ENCODE measurements around the gene NFIA.
A peak's percentile ranks its signal among the peaks of the same experiment; 100 is the strongest.

The NFIA gene

DNA sequence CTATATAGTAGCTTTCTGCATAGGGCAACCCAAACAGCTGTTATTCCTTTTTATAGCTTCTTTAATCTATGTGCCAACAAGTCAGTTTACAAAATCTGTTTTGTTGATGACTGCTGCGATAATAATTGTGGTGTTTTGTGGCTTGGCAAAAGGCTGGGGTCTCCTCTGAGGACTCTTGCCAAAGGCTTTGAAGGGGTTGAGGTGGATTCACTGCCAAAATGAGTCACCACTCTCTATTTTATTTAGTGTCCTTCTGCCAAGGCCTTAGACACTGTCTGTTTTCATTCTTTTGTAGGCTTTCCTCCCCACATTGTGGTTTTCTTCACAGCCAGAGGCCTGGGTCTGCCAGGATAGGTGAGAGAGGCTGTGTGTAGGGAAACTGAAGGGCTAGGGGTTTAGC lies 161.8 kb downstream of the NFIA start:
- H3K4me3 ChIP-seq (ENCODE audit: low read depth, low read length) = no peak overlapping the region
- peak overlapping the region; percentile 13; the same call in 1 of the 2 replicates for H3K27ac ChIP-seq (ENCODE audit: extremely low read depth, low read depth, low read length)
- POLR2A ChIA-PET = no interaction called here
- H3K9me3 ChIP-seq (ENCODE audit: control insufficient read depth, insufficient read depth, low read depth, low read length) = no peaks in the 10 kb centered on the region
- CTCF ChIA-PET = interaction anchor here (0.8 kb wide), 1 partner anchor 11 kb away, joined by 3 read pairs; no protein-coding TSS in a partner anchor
- no peaks in the 10 kb centered on the region for H3K36me3 ChIP-seq (ENCODE audit: control insufficient read depth in 2 of 2, insufficient read depth in 1 of 2, low read length in 2 of 2)
- H3K4me1 ChIP-seq (ENCODE audit: control insufficient read depth, insufficient read depth, low read length) = peaks cover 23% of the 10 kb centered on the region
- TF ChIP-seq, protein P1, sequence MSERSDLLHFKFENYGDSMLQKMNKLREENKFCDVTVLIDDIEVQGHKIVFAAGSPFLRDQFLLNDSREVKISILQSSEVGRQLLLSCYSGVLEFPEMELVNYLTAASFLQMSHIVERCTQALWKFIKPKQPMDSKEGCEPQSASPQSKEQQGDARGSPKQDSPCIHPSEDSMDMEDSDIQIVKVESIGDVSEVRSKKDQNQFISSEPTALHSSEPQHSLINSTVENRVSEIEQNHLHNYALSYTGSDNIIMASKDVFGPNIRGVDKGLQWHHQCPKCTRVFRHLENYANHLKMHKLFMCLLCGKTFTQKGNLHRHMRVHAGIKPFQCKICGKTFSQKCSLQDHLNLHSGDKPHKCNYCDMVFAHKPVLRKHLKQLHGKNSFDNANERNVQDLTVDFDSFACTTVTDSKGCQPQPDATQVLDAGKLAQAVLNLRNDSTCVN (tag by site-specific recombination; optimal IDR thresholded peaks at IDR 0.05) = no peak
- TF ChIP-seq ZNF777 (tag by site-specific recombination; IDR thresholded peaks at IDR 0.05; ENCODE audit: borderline replicate concordance) (no peak), ZNF792 (tag by site-specific recombination; IDR thresholded peaks at IDR 0.05) (no peak), ZNF169 (tag by site-specific recombination; IDR thresholded peaks at IDR 0.05) (no peak), ZNF140 (tag by site-specific recombination; IDR thresholded peaks at IDR 0.05) (no peak), ZIC2 (tag by site-specific recombination; IDR thresholded peaks at IDR 0.05) (0 out of 2 replicates have a peak, but pooled peaks have one; percentile 39), ZNF221 (tag by site-specific recombination; IDR thresholded peaks at IDR 0.05; ENCODE audit: borderline replicate concordance) (no peak), ZNF112 (tag by site-specific recombination; IDR thresholded peaks at IDR 0.05) (no peak), ZNF610 (tag by site-specific recombination; IDR thresholded peaks at IDR 0.05; ENCODE audit: borderline replicate concordance) (no peak), ZNF830 (tag by site-specific recombination; IDR thresholded peaks at IDR 0.05; ENCODE audit: low read depth) (no peak), ZNF146 (tag by site-specific recombination; IDR thresholded peaks at IDR 0.05) (no peak), BCL11A (tag by site-specific recombination; IDR thresholded peaks at IDR 0.05; ENCODE audit: low read depth) (no peak), MYNN (tag by site-specific recombination; IDR thresholded peaks at IDR 0.05; ENCODE audit: borderline replicate concordance) (no peak), ZNF660 (tag by site-specific recombination; IDR thresholded peaks at IDR 0.05) (peak; percentile 72), KLF16 (tag by site-specific recombination; IDR thresholded peaks at IDR 0.05) (no peak), SCRT2 (tag by site-specific recombination; IDR thresholded peaks at IDR 0.05) (peak; percentile 50; the same call in 1 of the 2 replicates), ZNF514 (tag by site-specific recombination; IDR thresholded peaks at IDR 0.05) (no peak), ZXDB (tag by site-specific recombination; IDR thresholded peaks at IDR 0.05) (peak; percentile 47; the same call in 1 of the 2 replicates), ZNF391 (tag by site-specific recombination; IDR thresholded peaks at IDR 0.05; ENCODE audit: borderline replicate concordance, low read depth) (no peak), ZNF175 (tag by site-specific recombination; IDR thresholded peaks at IDR 0.05) (no peak), RBAK (tag by site-specific recombination; IDR thresholded peaks at IDR 0.05) (no peak)
- TF ChIP-seq, protein P2, sequence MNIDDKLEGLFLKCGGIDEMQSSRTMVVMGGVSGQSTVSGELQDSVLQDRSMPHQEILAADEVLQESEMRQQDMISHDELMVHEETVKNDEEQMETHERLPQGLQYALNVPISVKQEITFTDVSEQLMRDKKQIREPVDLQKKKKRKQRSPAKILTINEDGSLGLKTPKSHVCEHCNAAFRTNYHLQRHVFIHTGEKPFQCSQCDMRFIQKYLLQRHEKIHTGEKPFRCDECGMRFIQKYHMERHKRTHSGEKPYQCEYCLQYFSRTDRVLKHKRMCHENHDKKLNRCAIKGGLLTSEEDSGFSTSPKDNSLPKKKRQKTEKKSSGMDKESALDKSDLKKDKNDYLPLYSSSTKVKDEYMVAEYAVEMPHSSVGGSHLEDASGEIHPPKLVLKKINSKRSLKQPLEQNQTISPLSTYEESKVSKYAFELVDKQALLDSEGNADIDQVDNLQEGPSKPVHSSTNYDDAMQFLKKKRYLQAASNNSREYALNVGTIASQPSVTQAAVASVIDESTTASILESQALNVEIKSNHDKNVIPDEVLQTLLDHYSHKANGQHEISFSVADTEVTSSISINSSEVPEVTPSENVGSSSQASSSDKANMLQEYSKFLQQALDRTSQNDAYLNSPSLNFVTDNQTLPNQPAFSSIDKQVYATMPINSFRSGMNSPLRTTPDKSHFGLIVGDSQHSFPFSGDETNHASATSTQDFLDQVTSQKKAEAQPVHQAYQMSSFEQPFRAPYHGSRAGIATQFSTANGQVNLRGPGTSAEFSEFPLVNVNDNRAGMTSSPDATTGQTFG (tag by site-specific recombination; IDR thresholded peaks at IDR 0.05; ENCODE audit: borderline replicate concordance) = no peak
- TF ChIP-seq, protein P3, sequence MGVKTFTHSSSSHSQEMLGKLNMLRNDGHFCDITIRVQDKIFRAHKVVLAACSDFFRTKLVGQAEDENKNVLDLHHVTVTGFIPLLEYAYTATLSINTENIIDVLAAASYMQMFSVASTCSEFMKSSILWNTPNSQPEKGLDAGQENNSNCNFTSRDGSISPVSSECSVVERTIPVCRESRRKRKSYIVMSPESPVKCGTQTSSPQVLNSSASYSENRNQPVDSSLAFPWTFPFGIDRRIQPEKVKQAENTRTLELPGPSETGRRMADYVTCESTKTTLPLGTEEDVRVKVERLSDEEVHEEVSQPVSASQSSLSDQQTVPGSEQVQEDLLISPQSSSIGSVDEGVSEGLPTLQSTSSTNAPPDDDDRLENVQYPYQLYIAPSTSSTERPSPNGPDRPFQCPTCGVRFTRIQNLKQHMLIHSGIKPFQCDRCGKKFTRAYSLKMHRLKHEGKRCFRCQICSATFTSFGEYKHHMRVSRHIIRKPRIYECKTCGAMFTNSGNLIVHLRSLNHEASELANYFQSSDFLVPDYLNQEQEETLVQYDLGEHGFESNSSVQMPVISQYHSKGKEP (tag by site-specific recombination; IDR thresholded peaks at IDR 0.05) = no peak
- TF ChIP-seq, protein P4, sequence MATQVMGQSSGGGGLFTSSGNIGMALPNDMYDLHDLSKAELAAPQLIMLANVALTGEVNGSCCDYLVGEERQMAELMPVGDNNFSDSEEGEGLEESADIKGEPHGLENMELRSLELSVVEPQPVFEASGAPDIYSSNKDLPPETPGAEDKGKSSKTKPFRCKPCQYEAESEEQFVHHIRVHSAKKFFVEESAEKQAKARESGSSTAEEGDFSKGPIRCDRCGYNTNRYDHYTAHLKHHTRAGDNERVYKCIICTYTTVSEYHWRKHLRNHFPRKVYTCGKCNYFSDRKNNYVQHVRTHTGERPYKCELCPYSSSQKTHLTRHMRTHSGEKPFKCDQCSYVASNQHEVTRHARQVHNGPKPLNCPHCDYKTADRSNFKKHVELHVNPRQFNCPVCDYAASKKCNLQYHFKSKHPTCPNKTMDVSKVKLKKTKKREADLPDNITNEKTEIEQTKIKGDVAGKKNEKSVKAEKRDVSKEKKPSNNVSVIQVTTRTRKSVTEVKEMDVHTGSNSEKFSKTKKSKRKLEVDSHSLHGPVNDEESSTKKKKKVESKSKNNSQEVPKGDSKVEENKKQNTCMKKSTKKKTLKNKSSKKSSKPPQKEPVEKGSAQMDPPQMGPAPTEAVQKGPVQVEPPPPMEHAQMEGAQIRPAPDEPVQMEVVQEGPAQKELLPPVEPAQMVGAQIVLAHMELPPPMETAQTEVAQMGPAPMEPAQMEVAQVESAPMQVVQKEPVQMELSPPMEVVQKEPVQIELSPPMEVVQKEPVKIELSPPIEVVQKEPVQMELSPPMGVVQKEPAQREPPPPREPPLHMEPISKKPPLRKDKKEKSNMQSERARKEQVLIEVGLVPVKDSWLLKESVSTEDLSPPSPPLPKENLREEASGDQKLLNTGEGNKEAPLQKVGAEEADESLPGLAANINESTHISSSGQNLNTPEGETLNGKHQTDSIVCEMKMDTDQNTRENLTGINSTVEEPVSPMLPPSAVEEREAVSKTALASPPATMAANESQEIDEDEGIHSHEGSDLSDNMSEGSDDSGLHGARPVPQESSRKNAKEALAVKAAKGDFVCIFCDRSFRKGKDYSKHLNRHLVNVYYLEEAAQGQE (tag by site-specific recombination; IDR thresholded peaks at IDR 0.05) = no peak
- TF ChIP-seq, protein P5, sequence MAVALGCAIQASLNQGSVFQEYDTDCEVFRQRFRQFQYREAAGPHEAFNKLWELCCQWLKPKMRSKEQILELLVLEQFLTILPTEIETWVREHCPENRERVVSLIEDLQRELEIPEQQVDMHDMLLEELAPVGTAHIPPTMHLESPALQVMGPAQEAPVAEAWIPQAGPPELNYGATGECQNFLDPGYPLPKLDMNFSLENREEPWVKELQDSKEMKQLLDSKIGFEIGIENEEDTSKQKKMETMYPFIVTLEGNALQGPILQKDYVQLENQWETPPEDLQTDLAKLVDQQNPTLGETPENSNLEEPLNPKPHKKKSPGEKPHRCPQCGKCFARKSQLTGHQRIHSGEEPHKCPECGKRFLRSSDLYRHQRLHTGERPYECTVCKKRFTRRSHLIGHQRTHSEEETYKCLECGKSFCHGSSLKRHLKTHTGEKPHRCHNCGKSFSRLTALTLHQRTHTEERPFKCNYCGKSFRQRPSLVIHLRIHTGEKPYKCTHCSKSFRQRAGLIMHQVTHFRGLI (tag by site-specific recombination; IDR thresholded peaks at IDR 0.05) = no peak
- TF ChIP-seq, protein P6, sequence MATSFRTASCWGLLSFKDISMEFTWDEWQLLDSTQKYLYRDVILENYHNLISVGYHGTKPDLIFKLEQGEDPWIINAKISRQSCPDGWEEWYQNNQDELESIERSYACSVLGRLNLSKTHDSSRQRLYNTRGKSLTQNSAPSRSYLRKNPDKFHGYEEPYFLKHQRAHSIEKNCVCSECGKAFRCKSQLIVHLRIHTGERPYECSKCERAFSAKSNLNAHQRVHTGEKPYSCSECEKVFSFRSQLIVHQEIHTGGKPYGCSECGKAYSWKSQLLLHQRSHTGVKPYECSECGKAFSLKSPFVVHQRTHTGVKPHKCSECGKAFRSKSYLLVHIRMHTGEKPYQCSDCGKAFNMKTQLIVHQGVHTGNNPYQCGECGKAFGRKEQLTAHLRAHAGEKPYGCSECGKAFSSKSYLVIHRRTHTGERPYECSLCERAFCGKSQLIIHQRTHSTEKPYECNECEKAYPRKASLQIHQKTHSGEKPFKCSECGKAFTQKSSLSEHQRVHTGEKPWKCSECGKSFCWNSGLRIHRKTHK (tag by site-specific recombination; IDR thresholded peaks at IDR 0.05) = no peak

All from HEK293 (cell line).